Suppressor macrophage treated with lipopolysaccharide for 4 hours (primary cell): Measurements from ENCODE around the gene TFF3.

Experiments
- DNase-seq: peaks from one replicate; pipeline ENCODE4 v3.0.0-alpha.2; 2020

Gene TFF3

GRCh38 chr21:42286416-42286815 is 28.8 kb downstream of the TFF3 start:
- no peak for DNase-seq

GRCh38 chr21:42285569-42286245 is 29.5 kb downstream of the TFF3 start:
- no peak for DNase-seq

- no peak for DNase-seq
These were observed 32.5 kb downstream of the TFF3 start for GRCh38 chr21:42282715-42283114.

GRCh38 chr21:42282021-42282420 is 33.2 kb downstream of the TFF3 start:
- no peak for DNase-seq

- no peak for DNase-seq
These were observed 34.0 kb downstream of the TFF3 start for GRCh38 chr21:42281181-42281680.

- no peak for DNase-seq
These were observed 34.6 kb downstream of the TFF3 start for GRCh38 chr21:42280356-42281180.

- DNase-seq = no peak
These were observed 35.3 kb downstream of the TFF3 start for GRCh38 chr21:42279888-42280287.

- no peak for DNase-seq
These were observed 35.8 kb downstream of the TFF3 start for GRCh38 chr21:42279341-42279871.

- DNase-seq = no peak
These were observed 36.6 kb downstream of the TFF3 start for GRCh38 chr21:42278451-42279149.

GRCh38 chr21:42277593-42277992 is 37.6 kb downstream of the TFF3 start:
- DNase-seq = no peak

GRCh38 chr21:42276526-42277154 is 38.6 kb downstream of the TFF3 start:
- DNase-seq = no peak

GRCh38 chr21:42276076-42276475 is 39.1 kb downstream of the TFF3 start:
- DNase-seq = no peak

- DNase-seq = no peak
These were observed 42.1 kb downstream of the TFF3 start for GRCh38 chr21:42272984-42273600.

- no peak for DNase-seq
These were observed 42.9 kb downstream of the TFF3 start for GRCh38 chr21:42272109-42272962.

- no peak for DNase-seq
These were observed 44.1 kb downstream of the TFF3 start for GRCh38 chr21:42271065-42271464.

GRCh38 chr21:42269386-42269785 is 45.8 kb downstream of the TFF3 start:
- DNase-seq = no peak

- no peak for DNase-seq
These were observed 48.1 kb downstream of the TFF3 start for GRCh38 chr21:42266971-42267556.

GRCh38 chr21:42265231-42265812 is 49.9 kb downstream of the TFF3 start:
- DNase-seq = no peak

- no peak for DNase-seq
These were observed 50.7 kb downstream of the TFF3 start for GRCh38 chr21:42264245-42265195.
